Kidney (tissue), 14 donors: Measurements from ENCODE around the gene ARMH3. TPM values are rescaled to one million over a fixed set of nuclear protein-coding genes. Genes with fewer than 3 reads are reported as not detected.

Experiments
- DNase-seq, 5 donors: peaks; one replicate each; pipeline ENCODE4 v3.0.0-alpha.2; 2013 to 2020
- FAIRE-seq: peaks from 2 replicates; lab custom pipeline; 2012; peaks lifted over from hg19 to GRCh38; lab: Jason Lieb, UNC
- H3K27ac ChIP-seq, 2 donors: one replicate each; pipeline ENCODE4 v1.7.0; 2013; ENCODE audit warnings: low read depth in 2 of 2, low read length in 2 of 2, inconsistent platforms in 1 of 2
- H3K27me3 ChIP-seq: one replicate; pipeline ENCODE4 v1.7.1; 2013; ENCODE audit warnings: low read length, inconsistent platforms; ENCODE audit not compliant: control insufficient read depth, insufficient read depth
- H3K36me3 ChIP-seq, 3 donors: one replicate each; pipeline versions ENCODE4 v1.7.0 to v1.7.1; 2013; ENCODE audit warnings: low read length in 3 of 3, control low read depth in 1 of 3, inconsistent platforms in 1 of 3; ENCODE audit not compliant: insufficient read depth in 3 of 3, control insufficient read depth in 2 of 3
- H3K4me1 ChIP-seq, 3 donors: one replicate each; pipeline versions ENCODE4 v1.7.0 to v1.7.1; 2013; ENCODE audit warnings: low read length in 3 of 3, inconsistent platforms in 1 of 3, low read depth in 1 of 3; ENCODE audit not compliant: control insufficient read depth in 2 of 3, insufficient read depth in 2 of 3
- H3K4me3 ChIP-seq, 3 donors: one replicate each; pipeline versions ENCODE4 v1.7.0 to v1.8.1; 2013; ENCODE audit warnings: low read length in 3 of 3, control low read depth in 1 of 3, inconsistent platforms in 1 of 3
- H3K9ac ChIP-seq, 3 donors: one replicate each; pipeline versions ENCODE4 v1.7.0 to v1.7.1; 2013; ENCODE audit warnings: low read length in 3 of 3, control low read depth in 1 of 3, inconsistent platforms in 1 of 3
- H3K9me3 ChIP-seq, 3 donors: one replicate each; pipeline versions ENCODE4 v1.7.0 to v1.7.1; 2013; ENCODE audit warnings: low read length in 3 of 3, control low read depth in 1 of 3, inconsistent platforms in 1 of 3; ENCODE audit not compliant: control insufficient read depth in 2 of 3, insufficient read depth in 1 of 3
- CTCF ChIP-seq: IDR thresholded peaks from 3 replicates; pipeline ENCODE4 v1.5.1; 2012; ENCODE audit warnings: mild to moderate bottlenecking, moderate library complexity, borderline replicate concordance; ENCODE audit not compliant: insufficient read depth; ENCODE audit errors: extremely low read depth
- intact Hi-C: fragments of 100-400 bp; cut with DNase I; formaldehyde crosslinking; loops from one replicate; pipeline ENCODE4 v1.11.1; 2022
- polyA plus RNA-seq: library from polyadenylated mRNA; stranded (reverse); fragments of 350-450 nt; fragmentation: Illumina TruSeq; extraction: RNeasy Lipid Tissue Mini Kit (QIAGEN cat#74804); gene quantifications from one replicate; pipeline ENCODE4 v1.2.3, GENCODE V29; 2014; ENCODE audit warnings: low read depth, low replicate concordance; ENCODE audit not compliant: insufficient read depth
- total RNA-seq: library from RNA; stranded (reverse); fragmentation: NEBNext Ultra II Directional; extraction: Animal tissue kit (Norgen Biotek cat#: 25700); gene quantifications from one replicate; pipeline ENCODE4 v1.2.1, GENCODE V29; 2021
- donor health status: control.
- donor health status: control.
- donor health status: control.
- donor health status: control.
- donor health status: control.
- donor health status: DM: yes; HTN: yes; CAD: no.
- donor health status: Normal renal cell carcinoma (clear cell type).

ARMH3 gene
- total and polyA plus RNA-seq, 2 donors from 2014 or later = 14.0 to 26.1 TPM

- H3K4me1 ChIP-seq = no peaks in the 10 kb centered on the region
- H3K27me3 ChIP-seq = no peaks in the 10 kb centered on the region
- TF ChIP-seq CTCF = no peak
- DNase-seq (no peak), FAIRE-seq (no peak)
- H3K36me3 ChIP-seq = no peaks in the 10 kb centered on the region
- H3K27ac ChIP-seq = no peak overlapping the region
- no peak overlapping the region for H3K9ac ChIP-seq
- intact Hi-C loops = no loop called here
- no peak overlapping the region for H3K4me3 ChIP-seq
- no peaks in the 10 kb centered on the region for H3K9me3 ChIP-seq
Measured at GRCh38 chr10:102083541-102083940, 27.6 kb upstream of the ARMH3 start.

GRCh38 chr10:102072673-102073527, 16.9 kb upstream of the ARMH3 start:
- FAIRE-seq = no peak
- intact Hi-C loops = no loop called here
- Histone ChIP-seq H3K4me1 (peaks cover 0 to 6% (median 0%) of the 10 kb centered on the region in 3 donors), H3K36me3 (peaks cover 0 to 4% (median 0%) of the 10 kb centered on the region in 3 donors), H3K27ac (no peak overlapping the region), H3K4me3 (no peak overlapping the region), H3K27me3 (no peaks in the 10 kb centered on the region), H3K9ac (no peak overlapping the region), H3K9me3 (no peaks in the 10 kb centered on the region)
- peak; percentile 70 to 86 (median 77) for DNase-seq
- TF ChIP-seq CTCF = peak; percentile 88

- no peak for FAIRE-seq
- Histone ChIP-seq H3K9ac (no peak overlapping the region), H3K36me3 (peaks cover 0 to 4% (median 0%) of the 10 kb centered on the region in 3 donors), H3K9me3 (no peaks in the 10 kb centered on the region), H3K27me3 (no peaks in the 10 kb centered on the region), H3K4me3 (no peak overlapping the region), H3K4me1 (peaks cover 0 to 21% (median 6%) of the 10 kb centered on the region in 3 donors), H3K27ac (no peak overlapping the region)
- peak in 1 of 5 donors; percentile 22 for DNase-seq
- no peak for TF ChIP-seq CTCF
- intact Hi-C loops = no loop called here
Measured at GRCh38 chr10:102069071-102069470, 13.1 kb upstream of the ARMH3 start.
